ENCODE measurements around the gene RCOR1.

RCOR1 gene

GRCh38 chr14:102593061-102593824 lies 794 bp downstream of the RCOR1 start:
- H4K20me1 ChIP-seq (ENCODE audit: insufficient read depth, low read length), result no peaks in the 10 kb centered on the region
- H3K9ac ChIP-seq (ENCODE audit: low read length), result peak overlapping the region; percentile 85
- no peaks in the 10 kb centered on the region for H3K9me2 ChIP-seq (ENCODE audit: low read depth, low read length)
- peak overlapping the region; percentile 87 for H3K4me2 ChIP-seq (ENCODE audit: low read length)
- H3F3A ChIP-seq (ENCODE audit: insufficient read depth, low read length), result no peaks in the 10 kb centered on the region
- H3K27ac ChIP-seq (ENCODE audit: low read depth, low read length, poor library complexity, severe bottlenecking), result peak overlapping the region; percentile 75
- H3K4me1 ChIP-seq (ENCODE audit: insufficient read depth, low read length, severe bottlenecking), result peaks cover 22% of the 10 kb centered on the region
- H3K27me3 ChIP-seq (ENCODE audit: insufficient read depth, low read length), result no peaks in the 10 kb centered on the region
- H3K4me3 ChIP-seq (ENCODE audit: low read depth, low read length, poor library complexity, severe bottlenecking), result peak overlapping the region; percentile 92
- H3K9me3 ChIP-seq (ENCODE audit: low read length), result no peaks in the 10 kb centered on the region
- no peak overlapping the region for H2AFZ ChIP-seq (ENCODE audit: low read length)
- H3K36me3 ChIP-seq (ENCODE audit: insufficient read depth, low read length), result no peaks in the 10 kb centered on the region
- TF ChIP-seq CTCF (IDR thresholded peaks at IDR 0.05; ENCODE audit: low read length), result 0 out of 2 replicates have a peak, but pooled peaks have one; percentile 16
- TF ChIP-seq EZH2 (IDR thresholded peaks at IDR 0.05; ENCODE audit: borderline replicate concordance, low read length), result no peak
- H3K79me2 ChIP-seq (ENCODE audit: insufficient read depth, low read length), result peaks cover 26% of the 10 kb centered on the region

GRCh38 chr14:102593825-102594137 lies 1.3 kb downstream of the RCOR1 start:
- no peak for TF ChIP-seq CTCF (IDR thresholded peaks at IDR 0.05; ENCODE audit: low read length)
- TF ChIP-seq EZH2 (IDR thresholded peaks at IDR 0.05; ENCODE audit: borderline replicate concordance, low read length), result no peak
- Histone ChIP-seq H3K9me3 (ENCODE audit: low read length) (no peaks in the 10 kb centered on the region), H2AFZ (ENCODE audit: low read length) (no peak overlapping the region), H4K20me1 (ENCODE audit: insufficient read depth, low read length) (no peaks in the 10 kb centered on the region), H3K4me1 (ENCODE audit: insufficient read depth, low read length, severe bottlenecking) (peaks cover 22% of the 10 kb centered on the region), H3K9me2 (ENCODE audit: low read depth, low read length) (no peaks in the 10 kb centered on the region), H3K9ac (ENCODE audit: low read length) (peak overlapping the region; percentile 85), H3K4me3 (ENCODE audit: low read depth, low read length, poor library complexity, severe bottlenecking) (peak overlapping the region; percentile 92), H3K27ac (ENCODE audit: low read depth, low read length, poor library complexity, severe bottlenecking) (peak overlapping the region; percentile 75), H3K79me2 (ENCODE audit: insufficient read depth, low read length) (peaks cover 26% of the 10 kb centered on the region), H3K4me2 (ENCODE audit: low read length) (peak overlapping the region; percentile 87), H3K27me3 (ENCODE audit: insufficient read depth, low read length) (no peaks in the 10 kb centered on the region), H3K36me3 (ENCODE audit: insufficient read depth, low read length) (no peaks in the 10 kb centered on the region), H3F3A (ENCODE audit: insufficient read depth, low read length) (no peaks in the 10 kb centered on the region)

GRCh38 chr14:102594514-102595175 lies 2.2 kb downstream of the RCOR1 start:
- H3K27ac ChIP-seq (ENCODE audit: low read depth, low read length, poor library complexity, severe bottlenecking), result peak overlapping the region; percentile 75
- H3K9ac ChIP-seq (ENCODE audit: low read length), result peak overlapping the region; percentile 85
- H3F3A ChIP-seq (ENCODE audit: insufficient read depth, low read length), result no peaks in the 10 kb centered on the region
- H3K79me2 ChIP-seq (ENCODE audit: insufficient read depth, low read length), result peaks cover 30% of the 10 kb centered on the region
- no peaks in the 10 kb centered on the region for H3K36me3 ChIP-seq (ENCODE audit: insufficient read depth, low read length)
- H3K27me3 ChIP-seq (ENCODE audit: insufficient read depth, low read length), result no peaks in the 10 kb centered on the region
- H3K4me2 ChIP-seq (ENCODE audit: low read length), result peak overlapping the region; percentile 87
- TF ChIP-seq CTCF (IDR thresholded peaks at IDR 0.05; ENCODE audit: low read length), result peak; percentile 69
- no peak for TF ChIP-seq EZH2 (IDR thresholded peaks at IDR 0.05; ENCODE audit: borderline replicate concordance, low read length)
- peaks cover 25% of the 10 kb centered on the region for H3K4me1 ChIP-seq (ENCODE audit: insufficient read depth, low read length, severe bottlenecking)
- H3K4me3 ChIP-seq (ENCODE audit: low read depth, low read length, poor library complexity, severe bottlenecking), result peak overlapping the region; percentile 92
- H3K9me2 ChIP-seq (ENCODE audit: low read depth, low read length), result no peaks in the 10 kb centered on the region
- H3K9me3 ChIP-seq (ENCODE audit: low read length), result no peaks in the 10 kb centered on the region
- no peak overlapping the region for H2AFZ ChIP-seq (ENCODE audit: low read length)
- no peaks in the 10 kb centered on the region for H4K20me1 ChIP-seq (ENCODE audit: insufficient read depth, low read length)

All from OCI-LY1 (cell line).